ENCODE measurements around the gene SPTSSB.

Gene SPTSSB

DNA sequence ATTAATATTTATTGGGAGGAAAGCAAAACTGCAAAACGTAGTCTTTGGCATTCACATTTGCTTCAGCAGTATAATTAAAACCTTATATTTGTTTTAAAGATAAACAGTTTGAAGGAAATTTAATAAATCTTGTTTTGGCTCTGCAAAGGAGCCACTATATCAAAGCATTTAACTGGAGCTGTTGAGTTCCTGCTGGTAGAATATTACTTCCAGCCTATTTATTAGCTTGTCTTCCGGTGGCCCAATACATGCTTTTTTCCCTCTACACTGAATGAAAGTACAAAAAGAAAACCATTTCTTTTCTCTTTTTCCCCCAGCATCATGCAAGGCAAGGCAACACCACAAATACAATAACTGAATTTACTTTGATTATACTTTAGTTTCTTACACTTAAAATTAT lies 26.3 kb downstream of the SPTSSB start:
- no peaks in the 10 kb centered on the region for H3K36me3 ChIP-seq (ENCODE audit: control insufficient read depth, insufficient read depth, low read length)
- H3K4me3 ChIP-seq (replicated peaks; ENCODE audit: low read depth, low read length): no peak overlapping the region
- no peaks in the 10 kb centered on the region for H3K27me3 ChIP-seq (replicated peaks; ENCODE audit: control insufficient read depth, insufficient read depth, low read length)
- no peak for DNase-seq (ENCODE audit: extremely low read depth, insufficient read length)
- TF ChIP-seq, protein P1, sequence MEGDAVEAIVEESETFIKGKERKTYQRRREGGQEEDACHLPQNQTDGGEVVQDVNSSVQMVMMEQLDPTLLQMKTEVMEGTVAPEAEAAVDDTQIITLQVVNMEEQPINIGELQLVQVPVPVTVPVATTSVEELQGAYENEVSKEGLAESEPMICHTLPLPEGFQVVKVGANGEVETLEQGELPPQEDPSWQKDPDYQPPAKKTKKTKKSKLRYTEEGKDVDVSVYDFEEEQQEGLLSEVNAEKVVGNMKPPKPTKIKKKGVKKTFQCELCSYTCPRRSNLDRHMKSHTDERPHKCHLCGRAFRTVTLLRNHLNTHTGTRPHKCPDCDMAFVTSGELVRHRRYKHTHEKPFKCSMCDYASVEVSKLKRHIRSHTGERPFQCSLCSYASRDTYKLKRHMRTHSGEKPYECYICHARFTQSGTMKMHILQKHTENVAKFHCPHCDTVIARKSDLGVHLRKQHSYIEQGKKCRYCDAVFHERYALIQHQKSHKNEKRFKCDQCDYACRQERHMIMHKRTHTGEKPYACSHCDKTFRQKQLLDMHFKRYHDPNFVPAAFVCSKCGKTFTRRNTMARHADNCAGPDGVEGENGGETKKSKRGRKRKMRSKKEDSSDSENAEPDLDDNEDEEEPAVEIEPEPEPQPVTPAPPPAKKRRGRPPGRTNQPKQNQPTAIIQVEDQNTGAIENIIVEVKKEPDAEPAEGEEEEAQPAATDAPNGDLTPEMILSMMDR (IDR thresholded peaks at IDR 0.05; ENCODE audit: insufficient read depth, low read length, poor library complexity, severe bottlenecking): no peak

DNA sequence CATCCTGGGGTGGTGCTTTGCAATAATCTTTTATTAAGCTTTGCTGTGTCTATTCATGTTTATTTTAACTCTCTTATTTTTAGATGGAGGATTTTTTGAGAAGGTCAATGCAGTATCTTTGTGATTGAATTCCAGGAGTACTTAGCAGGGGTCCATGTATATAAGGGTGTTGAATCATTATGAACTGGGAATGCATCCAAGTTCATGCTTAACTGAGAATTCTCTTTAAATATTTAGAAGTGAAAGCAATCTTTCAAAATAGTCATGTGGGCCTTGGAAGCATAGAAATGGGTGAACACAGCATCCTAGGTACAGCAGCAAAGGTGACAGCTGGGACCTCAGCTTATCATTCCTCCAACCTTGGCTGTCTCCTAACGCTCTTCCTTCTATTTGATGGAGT lies 27.3 kb downstream of the SPTSSB start:
- no peak overlapping the region for H3K4me3 ChIP-seq (replicated peaks; ENCODE audit: low read depth, low read length)
- no peaks in the 10 kb centered on the region for H3K27me3 ChIP-seq (replicated peaks; ENCODE audit: control insufficient read depth, insufficient read depth, low read length)
- no peaks in the 10 kb centered on the region for H3K36me3 ChIP-seq (ENCODE audit: control insufficient read depth, insufficient read depth, low read length)
- TF ChIP-seq, protein P1 (IDR thresholded peaks at IDR 0.05; ENCODE audit: insufficient read depth, low read length, poor library complexity, severe bottlenecking): no peak
- no peak for DNase-seq (ENCODE audit: extremely low read depth, insufficient read length)

DNA sequence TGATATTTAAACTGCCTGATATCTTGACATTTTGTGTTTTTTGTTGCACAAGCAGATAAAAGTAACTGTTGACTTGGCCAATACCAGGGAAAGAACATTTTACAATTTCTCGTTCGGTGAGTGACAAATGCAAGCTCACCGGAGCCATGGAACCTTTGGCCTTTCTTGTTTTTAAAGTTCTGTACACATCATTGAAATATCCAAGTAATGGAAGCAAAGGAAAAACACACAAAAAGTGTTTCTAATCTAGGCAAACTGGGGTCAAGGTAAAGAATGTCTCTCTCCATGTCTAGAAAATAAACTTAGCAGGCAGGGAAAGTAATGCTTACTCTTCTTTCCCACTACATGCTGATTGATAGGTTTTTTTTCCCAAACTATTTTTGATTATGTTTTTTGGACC lies 27.8 kb downstream of the SPTSSB start:
- no peak for DNase-seq (ENCODE audit: extremely low read depth, insufficient read length)
- TF ChIP-seq, protein P1 (IDR thresholded peaks at IDR 0.05; ENCODE audit: insufficient read depth, low read length, poor library complexity, severe bottlenecking): no peak
- no peak overlapping the region for H3K4me3 ChIP-seq (replicated peaks; ENCODE audit: low read depth, low read length)
- no peaks in the 10 kb centered on the region for H3K36me3 ChIP-seq (ENCODE audit: control insufficient read depth, insufficient read depth, low read length)
- H3K27me3 ChIP-seq (replicated peaks; ENCODE audit: control insufficient read depth, insufficient read depth, low read length): no peaks in the 10 kb centered on the region

DNA sequence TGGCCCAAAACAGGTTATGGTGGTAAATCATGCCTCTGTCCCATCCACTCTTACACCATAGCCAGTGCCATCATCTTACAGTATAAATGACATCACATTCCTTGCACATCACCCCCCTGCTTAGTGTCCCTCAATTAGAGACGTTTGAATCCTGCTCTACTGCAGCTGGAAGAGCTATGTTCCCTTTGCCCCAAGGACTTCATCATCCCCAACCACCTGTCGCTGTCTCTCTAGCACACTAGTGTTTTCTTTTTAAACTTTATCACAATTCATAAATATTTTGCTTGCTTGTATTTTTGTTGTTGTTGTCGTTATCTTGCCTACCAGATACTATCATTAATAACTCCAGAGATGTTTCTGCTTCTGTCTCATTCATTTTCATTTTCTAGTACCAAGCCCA lies 28.7 kb downstream of the SPTSSB start:
- no peak for DNase-seq (ENCODE audit: extremely low read depth, insufficient read length)
- TF ChIP-seq, protein P1 (IDR thresholded peaks at IDR 0.05; ENCODE audit: insufficient read depth, low read length, poor library complexity, severe bottlenecking): no peak
- Histone ChIP-seq H3K27me3 (replicated peaks; ENCODE audit: control insufficient read depth, insufficient read depth, low read length) (no peaks in the 10 kb centered on the region), H3K36me3 (ENCODE audit: control insufficient read depth, insufficient read depth, low read length) (no peaks in the 10 kb centered on the region), H3K4me3 (replicated peaks; ENCODE audit: low read depth, low read length) (no peak overlapping the region)

DNA sequence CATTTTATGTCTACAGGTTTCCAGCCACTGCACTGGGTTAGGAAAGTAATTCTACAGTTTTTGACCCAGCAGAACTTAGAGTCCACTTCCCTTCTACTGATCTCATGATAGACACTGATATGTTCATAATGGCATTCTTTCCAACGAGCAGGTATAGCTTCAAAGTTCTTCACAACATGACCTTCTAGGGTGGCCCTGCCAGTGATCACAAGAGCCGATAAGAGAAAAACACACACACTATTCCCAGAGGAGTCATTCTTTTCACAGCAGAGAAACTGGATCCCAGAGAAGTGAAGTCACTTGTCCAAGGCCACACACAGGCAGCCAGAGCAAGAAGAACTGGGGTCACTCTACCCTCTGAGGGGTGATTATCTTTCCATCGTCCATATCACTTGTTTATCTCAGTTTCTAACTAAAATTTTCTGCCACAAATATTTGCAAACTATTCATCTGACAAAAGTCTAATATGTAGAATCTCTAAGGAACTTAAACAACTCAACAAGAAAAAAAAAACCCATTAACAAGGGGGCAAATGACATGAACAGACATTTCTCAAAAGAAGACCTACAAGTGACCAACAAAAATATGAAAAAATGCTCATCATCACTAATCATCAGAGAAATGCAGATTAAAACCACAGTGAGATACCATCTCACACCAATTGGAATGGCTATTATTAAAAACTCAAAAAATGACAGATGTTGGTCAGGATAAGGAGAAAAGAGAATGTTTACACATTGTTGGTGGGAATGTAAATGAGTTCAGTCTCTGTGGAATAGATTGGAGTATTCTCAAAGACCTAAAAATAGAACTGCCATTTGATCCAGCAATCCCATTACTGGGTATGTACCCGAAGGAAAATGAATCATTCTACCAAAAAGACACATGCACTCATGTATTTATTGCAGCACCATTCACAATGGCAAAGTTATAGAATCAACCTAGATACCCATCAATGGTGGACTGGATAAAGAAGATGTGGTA lies 31.5 kb downstream of the SPTSSB start:
- no peaks in the 10 kb centered on the region for H3K27me3 ChIP-seq (replicated peaks; ENCODE audit: control insufficient read depth, insufficient read depth, low read length)

More for the DNA sequence above, 31.5 kb downstream of the SPTSSB start:
- TF ChIP-seq, protein P1 (IDR thresholded peaks at IDR 0.05; ENCODE audit: insufficient read depth, low read length, poor library complexity, severe bottlenecking): no peak
- H3K36me3 ChIP-seq (ENCODE audit: control insufficient read depth, insufficient read depth, low read length): no peaks in the 10 kb centered on the region
- H3K4me3 ChIP-seq (replicated peaks; ENCODE audit: low read depth, low read length): no peak overlapping the region
- no peak for DNase-seq (ENCODE audit: extremely low read depth, insufficient read length)
